Testis (tissue), 3 donors: Measurements from ENCODE around the gene NOS1AP. TPM values are rescaled to one million over a fixed set of nuclear protein-coding genes. Genes with fewer than 3 reads are reported as not detected.

Source experiments
- DNase-seq: peaks from one replicate; pipeline ENCODE4 v3.0.0-alpha.2; 2019
- H3K27ac ChIP-seq, 2 donors: fragments of 200-600 bp; sonication (generic); one replicate each; pipeline ENCODE4 v1.5.1; 2019
- H3K27me3 ChIP-seq: fragments of 200-600 bp; sonication (generic); one replicate; pipeline ENCODE4 v1.5.1; 2019
- H3K36me3 ChIP-seq: fragments of 200-600 bp; sonication (generic); one replicate; pipeline ENCODE4 v1.5.1; 2017; ENCODE audit warnings: low read depth; ENCODE audit errors: missing control alignments
- H3K4me1 ChIP-seq: fragments of 200-600 bp; sonication (generic); one replicate; pipeline ENCODE4 v1.5.1; 2019
- H3K4me3 ChIP-seq, 2 donors: fragments of 200-600 bp; sonication (generic); one replicate each; pipeline ENCODE4 v1.5.1; 2017 to 2019
- H3K9me3 ChIP-seq: fragments of 200-600 bp; sonication (generic); one replicate; pipeline ENCODE4 v1.5.1; 2017
- CTCF ChIP-seq, 3 experiments: fragments of 450-650 bp in 2 of 3; fragments of 200-600 bp in 1 of 3; sonication (generic) in 1 of 3; IDR thresholded peaks; one replicate each; pipeline ENCODE4 v1.5.1; 2016 to 2019; ENCODE audit warnings: antibody characterized with exemption in 3 of 3, mild to moderate bottlenecking in 2 of 3, moderate library complexity in 1 of 3
- POLR2A ChIP-seq: fragments of 450-650 bp; IDR thresholded peaks from one replicate; pipeline ENCODE4 v1.6.1; 2017; ENCODE audit warnings: antibody characterized with exemption, mild to moderate bottlenecking, moderate library complexity
- WGBS, 2 donors: methylation state at CpG; one replicate each; pipeline ENCODE4 v1.1.5; 2018; 5-methylcytosine and 5-hydroxymethylcytosine counted together
- intact Hi-C: fragments of 100-400 bp; cut with DNase I; formaldehyde crosslinking; loops from one replicate; pipeline ENCODE4 v1.15.1; 2023; ENCODE audit warnings: low total_unique reads
- polyA plus RNA-seq: library from polyadenylated mRNA; stranded (reverse); fragments of 350-450 nt; fragmentation: Illumina TruSeq; extraction: RNeasy Lipid Tissue Mini Kit (QIAGEN cat#74804); gene quantifications from one replicate; pipeline ENCODE4 v1.2.3, GENCODE V29; 2014; ENCODE audit warnings: low read depth, low replicate concordance; ENCODE audit not compliant: insufficient read depth
- total RNA-seq, 2 donors: library from RNA; depleted of rRNA; stranded (reverse); fragments of >200 nt; gene quantifications; one replicate each; pipeline ENCODE4 v1.2.3, GENCODE V29; 2016

Gene NOS1AP
- total and polyA plus RNA-seq, 3 donors from 2014 or later: 2.1 to 5.1 (median 4.1) TPM

GRCh38 chr1:162275622-162276175 lies 206.2 kb downstream of the NOS1AP start:
- DNase-seq: no peak
- H3K4me1 ChIP-seq: no peaks in the 10 kb centered on the region
- H3K36me3 ChIP-seq: no peaks in the 10 kb centered on the region
- no peak overlapping the region for H3K4me3 ChIP-seq
- WGBS, 2 donors: 88 to 94% methylated on average over 6 of the region's 6 CpGs
- no peaks in the 10 kb centered on the region for H3K27me3 ChIP-seq
- no peak for TF ChIP-seq CTCF (IDR thresholded peaks at IDR 0.05)
- TF ChIP-seq POLR2A: no peak
- H3K9me3 ChIP-seq: no peaks in the 10 kb centered on the region
- intact Hi-C loops: no loop called here
- H3K27ac ChIP-seq: no peak overlapping the region

GRCh38 chr1:162276493-162276892 lies 207.0 kb downstream of the NOS1AP start:
- intact Hi-C loops: no loop called here
- H3K9me3 ChIP-seq: no peaks in the 10 kb centered on the region
- no peak overlapping the region for H3K4me3 ChIP-seq
- no peak for DNase-seq
- H3K36me3 ChIP-seq: no peaks in the 10 kb centered on the region
- H3K4me1 ChIP-seq: no peaks in the 10 kb centered on the region
- TF ChIP-seq POLR2A: no peak
- TF ChIP-seq CTCF (IDR thresholded peaks at IDR 0.05): peak in 2 of 3 experiments; percentile 23 to 34
- H3K27me3 ChIP-seq: no peaks in the 10 kb centered on the region
- 47 to 48% methylated on average over 1 of the region's 1 CpG for WGBS, 2 donors
- no peak overlapping the region for H3K27ac ChIP-seq

- DNase-seq: no peak
- H3K9me3 ChIP-seq: no peaks in the 10 kb centered on the region
- no peak for TF ChIP-seq POLR2A
- TF ChIP-seq CTCF (IDR thresholded peaks at IDR 0.05): no peak
- H3K4me1 ChIP-seq: peaks cover 8% of the 10 kb centered on the region
- H3K27ac ChIP-seq: no peak overlapping the region
- no peaks in the 10 kb centered on the region for H3K27me3 ChIP-seq
- H3K36me3 ChIP-seq: no peaks in the 10 kb centered on the region
- intact Hi-C loops: no loop called here
- WGBS, 2 donors: 72 to 83% methylated on average over 7 of the region's 7 CpGs
- H3K4me3 ChIP-seq: no peak overlapping the region
Measured at GRCh38 chr1:162279136-162279498, 209.6 kb downstream of the NOS1AP start.

DNA sequence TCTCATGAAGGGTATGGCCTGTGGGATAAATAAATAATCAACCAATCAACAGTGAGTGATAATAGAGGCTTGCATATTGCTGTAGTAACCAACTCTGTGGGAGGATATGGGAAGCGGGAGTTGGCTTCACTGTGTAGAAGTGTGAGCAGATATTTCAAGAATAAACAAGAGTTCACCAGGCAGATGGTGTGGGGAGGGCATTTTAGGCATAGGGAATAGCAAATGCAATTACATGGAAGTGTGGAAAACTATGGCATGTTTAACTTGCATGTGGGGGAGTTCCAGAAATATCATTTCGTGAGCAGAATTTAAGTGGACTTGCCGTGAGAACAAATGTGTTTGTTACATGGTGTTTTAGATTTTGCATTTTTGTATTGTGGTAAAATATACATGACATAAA lies 211.9 kb downstream of the NOS1AP start:
- Histone ChIP-seq H3K4me3 (no peak overlapping the region), H3K36me3 (no peaks in the 10 kb centered on the region), H3K27me3 (no peaks in the 10 kb centered on the region), H3K9me3 (no peaks in the 10 kb centered on the region), H3K27ac (no peak overlapping the region), H3K4me1 (peaks cover 22% of the 10 kb centered on the region)
- WGBS, 2 donors: 89 to 91% methylated on average over 3 of the region's 3 CpGs
- DNase-seq: no peak
- TF ChIP-seq POLR2A: no peak
- TF ChIP-seq CTCF (IDR thresholded peaks at IDR 0.05): no peak
- intact Hi-C loops: no loop called here

DNA sequence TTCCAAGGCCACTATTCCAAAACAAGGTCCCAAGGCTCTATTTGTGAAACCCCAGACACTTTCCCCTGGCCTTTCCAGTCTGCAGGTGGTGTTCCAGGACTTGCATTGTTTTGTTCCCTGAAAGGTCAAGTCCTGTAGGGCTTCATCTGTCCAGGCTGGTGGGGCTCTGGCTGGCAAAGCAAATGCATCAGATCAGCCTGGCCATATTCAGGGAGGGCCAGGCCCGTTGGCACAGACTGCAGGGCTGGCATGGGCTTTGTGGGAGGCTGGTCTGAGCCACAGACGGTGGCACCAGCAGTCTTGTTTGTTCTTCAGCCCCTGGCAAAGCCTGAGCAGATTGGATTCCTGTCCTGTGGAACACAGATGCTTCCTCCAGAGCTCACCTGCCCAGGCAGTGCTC lies 214.2 kb downstream of the NOS1AP start:
- 40 to 80% methylated on average over 2 of the region's 2 CpGs for WGBS, 2 donors
- peaks cover 22% of the 10 kb centered on the region for H3K4me1 ChIP-seq
- H3K27ac ChIP-seq: no peak overlapping the region
- H3K4me3 ChIP-seq: no peak overlapping the region
- no peaks in the 10 kb centered on the region for H3K9me3 ChIP-seq
- intact Hi-C loops: no loop called here
- no peaks in the 10 kb centered on the region for H3K36me3 ChIP-seq
- no peak for TF ChIP-seq POLR2A
- no peak for TF ChIP-seq CTCF (IDR thresholded peaks at IDR 0.05)
- H3K27me3 ChIP-seq: no peaks in the 10 kb centered on the region
- DNase-seq: no peak
